Measurements from ENCODE around the gene FAT1. TPM values are rescaled to one million over a fixed set of nuclear protein-coding genes. Genes with fewer than 3 reads are reported as not detected.

Gene FAT1
- total RNA-seq, 4 donors from 2014 or later, result 91.2 to 133 (median 105) TPM

DNA sequence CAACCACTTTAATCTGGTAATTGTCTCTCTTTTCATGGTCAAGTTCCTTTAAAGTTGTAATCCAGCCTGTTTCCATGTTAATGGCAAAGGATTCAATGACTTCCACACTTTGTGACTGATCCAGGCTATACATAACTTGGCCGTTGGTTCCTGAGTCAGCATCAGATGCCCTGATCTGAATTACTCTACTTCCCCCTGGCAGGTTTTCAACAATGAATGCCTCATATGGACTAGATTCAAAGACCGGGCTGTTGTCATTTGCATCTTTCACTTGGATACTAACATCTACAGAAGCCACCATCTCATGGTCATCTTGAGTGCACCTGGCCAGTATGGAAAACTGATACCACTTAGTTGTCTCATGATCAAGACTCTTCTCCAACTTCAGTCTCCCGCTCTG lies 105.7 kb downstream of the FAT1 start:
- 71% methylated on average over 3 of the region's 3 CpGs for WGBS
- no peaks in the 10 kb centered on the region for H3K9me3 ChIP-seq
- no peak overlapping the region for H3K27ac ChIP-seq
- H3K4me1 ChIP-seq, result peaks cover 4% of the 10 kb centered on the region
- H3K27me3 ChIP-seq, result no peaks in the 10 kb centered on the region
- TF ChIP-seq POLR2A (IDR thresholded peaks at IDR 0.05) (no peak), POLR2AphosphoS5 (IDR thresholded peaks at IDR 0.05) (no peak), EP300 (IDR thresholded peaks at IDR 0.05) (no peak)
- TF ChIP-seq, protein P1, sequence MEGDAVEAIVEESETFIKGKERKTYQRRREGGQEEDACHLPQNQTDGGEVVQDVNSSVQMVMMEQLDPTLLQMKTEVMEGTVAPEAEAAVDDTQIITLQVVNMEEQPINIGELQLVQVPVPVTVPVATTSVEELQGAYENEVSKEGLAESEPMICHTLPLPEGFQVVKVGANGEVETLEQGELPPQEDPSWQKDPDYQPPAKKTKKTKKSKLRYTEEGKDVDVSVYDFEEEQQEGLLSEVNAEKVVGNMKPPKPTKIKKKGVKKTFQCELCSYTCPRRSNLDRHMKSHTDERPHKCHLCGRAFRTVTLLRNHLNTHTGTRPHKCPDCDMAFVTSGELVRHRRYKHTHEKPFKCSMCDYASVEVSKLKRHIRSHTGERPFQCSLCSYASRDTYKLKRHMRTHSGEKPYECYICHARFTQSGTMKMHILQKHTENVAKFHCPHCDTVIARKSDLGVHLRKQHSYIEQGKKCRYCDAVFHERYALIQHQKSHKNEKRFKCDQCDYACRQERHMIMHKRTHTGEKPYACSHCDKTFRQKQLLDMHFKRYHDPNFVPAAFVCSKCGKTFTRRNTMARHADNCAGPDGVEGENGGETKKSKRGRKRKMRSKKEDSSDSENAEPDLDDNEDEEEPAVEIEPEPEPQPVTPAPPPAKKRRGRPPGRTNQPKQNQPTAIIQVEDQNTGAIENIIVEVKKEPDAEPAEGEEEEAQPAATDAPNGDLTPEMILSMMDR (IDR thresholded peaks at IDR 0.05), result no peak
- DNase-seq (ENCODE audit: low spot score in 2 of 2), result no peak
- H3K4me3 ChIP-seq, result no peak overlapping the region
- peaks cover 35% of the 10 kb centered on the region for H3K36me3 ChIP-seq

GRCh38 chr4:186607490-186607889 lies 116.2 kb downstream of the FAT1 start:
- H3K4me3 ChIP-seq, result no peak overlapping the region
- TF ChIP-seq, protein P1 (IDR thresholded peaks at IDR 0.05), result no peak
- TF ChIP-seq POLR2AphosphoS5 (IDR thresholded peaks at IDR 0.05) (no peak), POLR2A (IDR thresholded peaks at IDR 0.05) (no peak), EP300 (IDR thresholded peaks at IDR 0.05) (no peak)
- no peak for DNase-seq (ENCODE audit: low spot score in 2 of 2)
- H3K27me3 ChIP-seq, result no peaks in the 10 kb centered on the region
- H3K36me3 ChIP-seq, result peaks cover 84% of the 10 kb centered on the region
- no peak overlapping the region for H3K27ac ChIP-seq
- 95% methylated on average over 1 of the region's 1 CpG for WGBS
- no peaks in the 10 kb centered on the region for H3K9me3 ChIP-seq
- no peaks in the 10 kb centered on the region for H3K4me1 ChIP-seq

- Histone ChIP-seq H3K27ac (no peak overlapping the region), H3K36me3 (peaks cover 81% of the 10 kb centered on the region), H3K4me1 (no peaks in the 10 kb centered on the region), H3K4me3 (no peak overlapping the region), H3K27me3 (no peaks in the 10 kb centered on the region), H3K9me3 (no peaks in the 10 kb centered on the region)
- TF ChIP-seq POLR2AphosphoS5 (IDR thresholded peaks at IDR 0.05) (no peak), POLR2A (IDR thresholded peaks at IDR 0.05) (no peak), EP300 (IDR thresholded peaks at IDR 0.05) (no peak)
- TF ChIP-seq, protein P1 (IDR thresholded peaks at IDR 0.05), result no peak
- 75% methylated on average over 6 of the region's 6 CpGs for WGBS
- no peak for DNase-seq (ENCODE audit: low spot score in 2 of 2)
Measured at GRCh38 chr4:186606591-186606992, 117.1 kb downstream of the FAT1 start.

GRCh38 chr4:186605261-186605865 lies 118.3 kb downstream of the FAT1 start:
- Histone ChIP-seq H3K4me1 (no peaks in the 10 kb centered on the region), H3K27ac (no peak overlapping the region), H3K9me3 (no peaks in the 10 kb centered on the region), H3K4me3 (no peak overlapping the region), H3K27me3 (no peaks in the 10 kb centered on the region), H3K36me3 (peaks cover 86% of the 10 kb centered on the region)
- DNase-seq (ENCODE audit: low spot score in 2 of 2), result no peak
- TF ChIP-seq, protein P1 (IDR thresholded peaks at IDR 0.05), result no peak
- no peak for TF ChIP-seq EP300 (IDR thresholded peaks at IDR 0.05)
- TF ChIP-seq POLR2AphosphoS5 (IDR thresholded peaks at IDR 0.05), result no peak
- no peak for TF ChIP-seq POLR2A (IDR thresholded peaks at IDR 0.05)
- 92% methylated on average over 3 of the region's 3 CpGs for WGBS

- no peak overlapping the region for H3K4me3 ChIP-seq
- H3K9me3 ChIP-seq, result no peaks in the 10 kb centered on the region
- no peak for TF ChIP-seq POLR2AphosphoS5 (IDR thresholded peaks at IDR 0.05)
- no peak for TF ChIP-seq EP300 (IDR thresholded peaks at IDR 0.05)
- no peak for TF ChIP-seq POLR2A (IDR thresholded peaks at IDR 0.05)
- TF ChIP-seq, protein P1 (IDR thresholded peaks at IDR 0.05), result no peak
- no peak for DNase-seq (ENCODE audit: low spot score in 2 of 2)
- WGBS, result 82% methylated on average over 7 of the region's 7 CpGs
- peaks cover 88% of the 10 kb centered on the region for H3K36me3 ChIP-seq
- H3K27ac ChIP-seq, result no peak overlapping the region
- no peaks in the 10 kb centered on the region for H3K4me1 ChIP-seq
- H3K27me3 ChIP-seq, result no peaks in the 10 kb centered on the region
Measured at GRCh38 chr4:186604124-186604807, 119.4 kb downstream of the FAT1 start.

All from suprapubic skin (tissue), 4 donors.